ENCODE data around the gene SPART.

GRCh38 chr13:36374063-36374462 is 27.9 kb upstream of the SPART start:
- TF ChIP-seq POLR2A (IDR thresholded peaks at IDR 0.05; ENCODE audit: low read depth, low read length): no peak
- no peak for TF ChIP-seq TAF1 (IDR thresholded peaks at IDR 0.05; ENCODE audit: borderline replicate concordance, low read depth, low read length)
- no peak for TF ChIP-seq POLR2AphosphoS5 (IDR thresholded peaks at IDR 0.05; ENCODE audit: low read depth, low read length)

Data from GM12892 (cell line).